GM12891 (cell line): ENCODE measurements around the gene URM1.

Experiments used
- POLR2A ChIP-seq: IDR thresholded peaks from 2 replicates; pipeline ENCODE4 v1.6.1; 2011; ENCODE audit warnings: low read depth, low read length, control low read depth
- POLR2AphosphoS5 ChIP-seq: IDR thresholded peaks from 2 replicates; pipeline ENCODE4 v1.6.1; 2011; ENCODE audit warnings: low read depth, low read length, control low read depth
- TAF1 ChIP-seq: IDR thresholded peaks from 2 replicates; pipeline ENCODE4 v1.6.1; 2011; ENCODE audit warnings: low read depth, low read length, control low read depth

DNA sequence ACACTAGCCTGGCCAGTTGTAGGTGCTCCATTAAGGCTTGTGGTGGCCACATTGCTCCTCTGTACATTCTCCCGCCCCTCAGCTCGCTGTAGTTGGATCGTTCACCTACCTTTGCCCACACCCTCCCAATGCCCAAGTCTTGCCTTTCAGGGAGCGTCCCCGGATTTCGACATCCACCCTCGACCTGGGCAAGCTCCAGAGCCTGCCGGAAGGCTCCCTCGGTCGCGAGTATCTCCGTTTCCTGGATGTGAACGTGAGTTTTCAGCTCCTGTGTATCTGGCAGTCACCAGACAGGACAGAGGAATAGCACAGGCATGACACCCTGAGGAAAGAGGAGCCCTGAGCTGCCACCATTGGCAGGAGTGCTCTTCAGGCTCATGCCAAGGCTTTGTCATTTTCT is 45.5 kb upstream of the URM1 start:
- TF ChIP-seq POLR2A (no peak), TAF1 (no peak), POLR2AphosphoS5 (no peak)
